GM18873 (cell line): ENCODE data around the gene TNFAIP8L3.
"Not testable (repeated sequence)": the region's sequence is repeated elsewhere in the genome, so short reads cannot be mapped to it uniquely, and the experiment has no call there.

Source experiments
- ATAC-seq: cut with Tn5 transposase; IDR thresholded peaks from one replicate; pipeline ENCODE4 v1.9.1; 2021; ENCODE audit warnings: mild to moderate bottlenecking, moderate library complexity, moderate number of reproducible peaks; ENCODE audit not compliant: unreplicated experiment, low FRiP score

TNFAIP8L3 gene

DNA sequence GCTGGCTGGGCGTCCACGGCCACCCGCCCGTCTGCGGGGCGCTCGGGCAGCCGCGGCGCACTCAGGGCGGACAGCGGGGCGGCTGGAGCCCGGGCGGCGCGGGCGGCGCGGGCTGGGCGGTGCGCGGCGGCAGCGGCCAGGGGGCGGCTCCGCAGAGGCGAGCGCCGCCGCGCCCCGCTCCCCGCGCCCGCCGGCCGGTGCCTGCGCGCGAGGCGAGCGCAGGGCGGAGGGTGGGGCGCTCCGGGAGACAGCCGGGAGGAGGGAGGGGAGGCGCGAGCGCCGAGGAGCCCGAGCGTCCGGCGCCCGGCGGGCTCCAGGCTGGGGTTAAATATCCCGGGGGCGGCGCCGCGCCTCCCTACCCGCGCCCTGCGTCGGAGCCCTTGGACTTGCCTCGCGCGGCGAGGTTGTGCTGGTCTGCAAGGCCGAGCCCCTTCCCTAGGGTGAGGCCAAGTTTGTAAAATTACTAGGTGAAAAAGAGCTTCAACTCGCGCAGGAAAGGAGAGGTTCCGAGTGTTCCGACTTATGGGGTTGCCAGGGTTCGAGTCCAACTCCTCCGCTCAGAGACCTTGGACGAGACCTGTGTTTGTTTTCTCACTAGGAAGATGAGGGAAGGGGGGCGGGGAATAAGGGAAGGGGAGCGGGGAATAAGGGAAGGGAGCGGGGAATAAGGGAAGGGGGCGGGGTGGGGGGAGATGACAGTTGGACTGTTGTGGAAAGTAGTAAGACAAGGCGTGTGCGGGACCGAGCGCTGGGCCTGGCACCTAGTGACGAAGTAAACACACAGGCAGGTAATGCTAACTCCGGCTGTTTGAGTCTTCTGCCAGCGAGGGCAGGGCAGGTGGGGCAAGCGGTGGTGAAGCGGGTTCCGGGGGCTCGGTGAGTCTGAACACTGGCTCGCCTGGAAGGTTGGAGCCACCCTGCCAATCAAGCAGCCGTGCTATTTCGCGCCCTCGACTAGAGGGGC, at the start of gene TNFAIP8L3:
Gene TNFAIP8L3 (minus strand): TSS at position 301 of the 964 bp plus-strand sequence. CDS start 311 bp downstream, outside the sequence.
- no peak for ATAC-seq

DNA sequence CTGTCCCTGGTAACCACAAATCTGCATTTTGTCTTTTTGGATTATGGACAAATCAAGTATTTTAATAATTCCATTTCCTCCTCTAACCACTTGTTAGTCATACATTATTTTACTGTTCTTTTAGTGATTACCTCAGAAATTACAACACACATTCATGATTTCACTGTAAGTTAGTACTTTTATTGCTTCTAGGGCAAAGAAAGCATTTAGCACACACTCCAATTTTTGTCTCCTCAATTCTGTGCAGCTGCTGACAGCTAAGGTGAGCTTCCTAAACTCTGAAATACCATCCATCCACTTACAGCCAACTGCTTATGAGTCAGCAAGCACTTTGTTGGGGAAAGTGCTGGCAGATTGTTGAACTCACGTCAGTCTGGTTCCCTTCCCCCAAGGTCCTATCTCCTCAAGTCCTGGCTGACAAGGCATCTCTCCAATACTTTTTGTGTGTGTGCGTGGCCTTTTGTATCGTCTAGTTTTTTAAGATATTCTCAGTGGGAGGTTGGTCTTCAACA, 49.4 kb upstream of the TNFAIP8L3 start:
- no peak for ATAC-seq

DNA sequence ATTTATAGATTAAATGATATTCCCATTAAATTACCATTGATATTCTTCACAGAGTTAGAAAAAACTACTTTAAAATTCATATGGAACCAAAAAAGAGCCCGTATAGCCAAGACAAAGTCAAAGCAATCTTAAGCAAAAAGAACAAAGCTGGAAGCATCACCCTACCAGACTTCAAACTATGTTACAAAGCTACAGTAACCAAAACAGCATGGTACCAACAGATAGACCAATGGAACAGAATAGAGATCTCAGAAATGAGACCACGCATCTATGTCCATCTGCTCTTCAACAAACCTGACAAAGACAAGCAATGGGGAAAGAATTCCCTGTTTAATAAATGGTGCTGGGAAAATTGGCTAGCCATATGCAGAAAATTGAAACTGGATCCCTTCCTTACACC, 45.6 kb upstream of the TNFAIP8L3 start:
- not testable (repeated sequence) for ATAC-seq

DNA sequence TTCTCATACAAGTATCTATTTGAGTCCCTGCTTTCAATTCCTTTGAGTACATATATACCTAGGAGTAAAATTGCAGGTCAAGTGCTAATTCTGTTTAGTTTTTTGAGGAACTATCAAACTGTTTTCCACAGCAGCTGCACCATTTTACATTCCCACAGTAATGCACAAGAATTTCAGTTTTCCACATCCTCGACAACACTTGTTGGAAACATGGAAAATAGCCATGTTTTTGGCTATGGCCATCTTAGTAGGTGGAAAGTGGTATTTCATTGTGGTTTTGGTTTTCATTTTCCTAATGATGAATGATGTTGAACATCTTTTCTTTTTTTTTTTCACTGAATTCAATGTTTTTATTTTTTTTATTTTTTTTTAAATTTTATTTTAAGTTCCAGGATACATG, 44.4 kb upstream of the TNFAIP8L3 start:
- no peak for ATAC-seq

DNA sequence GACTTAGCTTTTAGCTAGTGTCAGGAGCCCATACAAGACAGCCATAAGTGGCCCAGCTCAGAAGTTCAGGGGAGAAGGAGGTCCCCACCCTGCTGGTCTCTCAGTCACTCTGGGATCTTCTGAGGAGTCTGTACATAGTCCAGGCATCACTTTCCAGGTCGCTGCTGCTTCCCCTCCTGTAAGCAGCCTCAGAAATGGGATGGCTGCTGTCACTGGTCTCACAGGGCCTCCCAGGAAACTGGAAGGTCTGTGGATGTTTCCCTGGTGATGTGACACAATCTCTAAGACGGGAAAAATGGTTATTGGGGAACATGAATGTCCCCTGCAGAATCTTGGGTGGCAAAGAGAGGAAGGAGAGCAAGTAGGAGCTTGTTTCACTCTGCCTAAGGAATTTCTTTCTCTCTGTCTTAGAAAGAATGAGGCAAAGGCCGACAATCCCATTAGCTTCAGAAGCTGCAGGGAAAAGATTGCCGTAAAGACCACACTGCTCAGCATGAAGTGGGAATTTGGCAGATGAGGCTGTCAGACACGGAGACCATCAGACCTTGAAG, 43.2 kb upstream of the TNFAIP8L3 start:
- no peak for ATAC-seq

DNA sequence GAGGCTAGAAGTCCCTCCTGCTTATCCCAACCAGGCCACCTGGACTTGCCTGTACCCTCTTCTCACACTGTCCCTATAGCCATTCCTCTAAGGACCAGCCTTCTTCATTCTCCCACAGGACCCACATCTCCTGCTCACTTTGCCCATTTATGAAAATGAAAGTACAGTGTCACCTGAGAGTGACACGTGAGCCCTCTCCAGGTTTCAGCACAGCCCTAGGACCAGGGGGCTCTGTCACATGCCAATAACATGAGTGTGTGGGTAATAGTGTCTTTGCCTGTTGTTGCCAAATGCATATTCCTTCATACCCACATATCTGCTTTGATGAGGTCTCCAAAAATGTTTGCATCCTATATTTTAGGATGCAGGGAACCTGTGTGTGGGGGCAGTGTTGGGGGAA, 42.3 kb upstream of the TNFAIP8L3 start:
- ATAC-seq = no peak

DNA sequence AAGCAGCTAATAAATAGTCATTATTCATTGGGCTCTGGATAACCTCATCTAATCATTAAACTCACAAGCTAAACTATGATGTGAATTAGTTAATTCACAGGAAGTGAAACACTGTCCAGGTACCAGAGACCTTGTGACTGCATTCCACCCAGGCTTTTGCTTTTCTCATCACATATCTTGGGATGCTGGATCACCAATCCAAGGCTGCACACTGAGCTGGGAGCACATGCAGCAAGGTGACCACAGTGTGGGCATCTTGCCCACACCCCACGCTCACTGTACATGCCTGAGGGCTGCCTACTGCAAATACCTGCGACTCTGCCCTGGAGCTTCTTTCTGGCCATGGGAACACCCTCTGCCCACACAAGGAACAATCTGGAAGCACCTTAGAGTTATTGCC, 40.6 kb upstream of the TNFAIP8L3 start:
- no peak for ATAC-seq

DNA sequence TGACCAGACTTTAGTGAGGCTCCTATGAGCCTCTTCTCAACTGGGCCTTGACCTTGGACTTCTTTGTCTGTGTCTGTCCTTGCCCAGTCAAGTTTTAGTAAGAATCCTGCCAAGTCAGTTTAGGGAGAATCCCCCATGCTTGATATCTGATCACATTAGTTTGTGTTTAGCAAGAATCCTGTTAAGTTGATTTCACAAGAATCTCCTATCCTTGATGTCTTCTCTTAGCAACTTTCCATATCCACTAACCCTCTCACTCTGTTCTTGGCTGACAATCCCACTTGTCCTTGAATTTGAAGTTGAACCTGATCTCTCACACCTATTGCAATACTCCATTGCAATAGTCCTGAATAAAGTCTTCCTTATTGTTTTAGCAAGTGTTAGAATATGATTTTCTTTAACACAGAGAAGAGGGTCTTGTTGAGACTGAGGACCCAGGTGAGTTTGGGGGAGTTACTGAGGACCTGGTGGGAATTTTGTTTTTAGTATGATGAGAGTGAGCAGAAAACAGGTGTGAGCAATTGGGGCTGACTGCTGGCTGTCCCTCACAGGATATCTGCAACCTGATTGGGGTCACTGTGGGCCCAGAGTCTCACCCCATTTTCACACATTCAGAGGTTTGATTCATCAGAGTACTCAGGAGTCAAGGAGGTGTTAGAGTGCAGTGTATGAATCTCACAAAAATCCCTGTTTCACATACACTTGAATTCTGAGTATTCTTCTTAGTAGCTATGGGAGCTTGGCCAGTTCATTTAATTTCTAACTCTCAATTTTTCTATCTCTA, 39.9 kb upstream of the TNFAIP8L3 start:
- ATAC-seq = no peak

DNA sequence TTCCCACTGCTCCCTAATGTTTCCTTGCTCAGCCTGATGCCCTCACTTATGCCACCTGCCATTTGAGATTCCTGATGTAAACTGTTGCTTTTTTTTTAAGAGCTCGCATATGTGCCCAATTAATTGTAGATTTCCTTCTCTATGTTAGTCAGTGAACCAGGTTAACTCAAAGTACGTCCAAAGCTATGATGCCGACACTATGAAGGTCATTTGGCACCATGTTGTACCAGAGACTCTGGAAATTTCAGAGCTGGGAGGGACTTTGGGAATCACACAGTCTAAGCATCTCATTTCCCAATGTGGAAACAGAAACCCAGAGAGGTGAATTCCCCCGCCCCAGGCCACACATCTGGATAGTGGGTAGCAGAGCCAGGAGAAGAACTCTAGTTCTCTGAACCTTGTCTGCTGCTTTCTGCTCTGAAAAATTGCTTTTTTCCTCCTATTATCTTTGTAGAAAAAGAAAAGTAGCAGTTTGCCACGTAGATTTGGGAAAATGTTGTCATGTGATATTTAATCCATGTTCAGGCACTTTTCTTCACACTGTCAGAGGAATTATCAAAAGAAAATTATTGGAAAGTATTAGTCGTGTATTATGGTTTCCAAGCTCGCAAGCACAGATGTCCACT, 38.5 kb upstream of the TNFAIP8L3 start:
- no peak for ATAC-seq

DNA sequence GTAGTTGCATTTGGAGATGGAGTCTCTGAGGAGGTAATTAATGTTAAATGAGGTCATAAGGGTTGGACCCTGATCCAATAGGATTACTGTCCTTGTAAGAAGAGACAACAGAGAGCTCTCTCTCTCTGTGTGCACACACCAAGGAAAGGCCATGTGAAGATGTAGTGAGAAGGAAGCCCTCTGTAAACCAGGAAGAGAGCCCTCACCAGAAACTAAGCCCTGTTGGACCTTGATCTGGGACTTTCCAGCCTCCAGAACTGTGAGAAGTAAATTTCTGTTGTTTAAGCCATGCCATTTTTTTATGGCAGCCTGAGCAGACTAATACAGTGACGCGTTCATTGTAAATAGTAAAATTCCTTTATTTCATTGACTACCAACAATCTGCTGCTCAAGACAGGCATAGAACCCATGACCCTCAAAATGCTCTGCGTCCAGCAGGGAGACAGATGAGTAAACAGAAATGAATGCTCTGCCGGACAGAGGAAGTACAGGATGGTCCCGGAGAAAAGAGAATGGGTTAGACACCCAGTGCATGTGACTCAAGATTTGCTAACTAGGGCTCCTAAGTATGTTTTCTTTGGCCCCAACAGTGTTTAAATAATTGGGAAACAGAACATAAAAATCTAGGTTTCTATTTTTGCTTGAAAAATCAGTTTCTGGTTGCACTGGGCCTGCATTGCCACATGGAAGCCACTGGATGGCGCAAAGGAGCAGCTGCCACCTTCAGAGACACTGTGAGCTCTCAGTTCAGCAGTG, 37.9 kb upstream of the TNFAIP8L3 start:
- ATAC-seq = no peak

DNA sequence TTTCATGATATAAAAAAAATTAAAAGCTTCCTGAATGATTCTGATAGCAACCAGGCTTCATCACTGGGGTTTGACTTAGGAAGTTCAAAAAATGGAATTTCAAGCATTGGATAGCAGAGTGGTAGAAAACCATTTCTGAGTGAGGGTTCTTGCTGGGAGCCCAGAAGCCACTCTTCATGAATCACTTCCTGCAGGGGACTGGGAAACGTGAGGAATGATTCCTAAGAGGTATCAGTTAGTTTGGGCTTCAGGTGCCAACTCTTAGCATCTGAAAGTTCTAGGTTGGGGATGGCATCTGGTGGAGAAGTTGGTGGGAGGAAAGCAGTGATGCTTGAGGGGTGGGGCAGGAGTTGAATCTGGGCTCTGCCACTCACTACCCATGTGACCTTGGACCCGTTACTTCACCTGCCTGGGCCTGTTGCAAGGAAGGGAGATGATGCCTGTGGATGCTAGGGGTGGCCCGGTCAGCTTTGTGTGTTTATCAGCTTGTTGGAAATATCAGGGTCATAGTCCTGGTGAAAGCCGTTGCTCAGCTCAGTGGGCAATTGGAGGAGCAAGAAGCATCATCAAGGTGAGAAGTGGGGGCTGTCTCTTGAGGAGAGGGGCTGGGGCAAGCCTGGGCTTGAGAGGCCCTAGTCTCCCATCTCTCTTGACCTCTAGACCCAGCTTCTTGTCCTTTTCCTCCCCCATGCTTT, 37.0 kb upstream of the TNFAIP8L3 start:
- no peak for ATAC-seq

DNA sequence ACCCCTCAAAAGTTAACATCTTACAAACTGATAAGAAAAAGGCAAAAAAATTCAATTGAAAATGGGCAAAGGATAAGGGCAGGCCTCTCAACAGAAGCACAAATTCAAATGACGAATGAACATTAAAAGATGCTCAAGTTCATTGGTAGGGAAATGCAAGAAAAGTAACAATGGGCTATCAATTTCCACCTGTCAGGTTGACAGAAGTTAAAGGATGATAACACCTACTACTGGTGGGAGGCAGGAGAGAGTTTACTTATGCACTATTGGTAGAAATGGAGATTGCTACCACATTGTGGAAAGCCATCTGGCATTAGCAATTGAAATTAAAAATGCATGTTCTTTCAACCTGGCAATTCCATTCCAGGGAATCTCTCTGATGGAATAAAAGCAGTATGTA, 35.6 kb upstream of the TNFAIP8L3 start:
- ATAC-seq = no peak

DNA sequence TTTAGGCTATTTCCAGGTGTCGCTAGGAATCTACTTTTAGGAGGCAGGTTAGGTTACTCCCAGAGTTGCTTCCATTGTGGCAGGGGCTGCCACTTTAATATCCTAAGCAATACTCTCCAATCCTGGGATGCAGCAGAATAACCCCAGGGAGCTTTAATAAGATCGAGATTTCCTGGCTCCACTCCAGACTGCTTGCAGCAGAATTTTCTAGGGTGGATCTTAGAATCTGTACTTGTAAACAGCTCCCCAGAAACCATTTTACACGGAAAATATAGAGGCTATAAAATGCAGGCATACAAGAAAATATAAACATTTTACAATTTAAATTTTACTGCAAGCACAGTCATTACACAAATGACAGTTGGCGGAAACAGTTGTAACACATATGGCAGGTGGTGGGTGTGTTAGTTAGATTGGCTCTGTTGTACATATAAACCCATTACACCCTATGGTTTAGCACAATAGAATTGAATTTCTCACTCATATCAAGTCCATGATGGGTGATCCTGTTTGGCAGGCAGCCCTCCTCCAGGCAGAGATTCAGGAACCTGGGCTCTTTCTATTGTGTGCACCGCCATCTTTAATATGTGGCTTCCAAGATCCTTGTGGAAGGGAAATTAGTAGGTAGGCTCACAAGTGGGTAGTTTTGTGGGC, 35.0 kb upstream of the TNFAIP8L3 start:
- ATAC-seq = no peak

DNA sequence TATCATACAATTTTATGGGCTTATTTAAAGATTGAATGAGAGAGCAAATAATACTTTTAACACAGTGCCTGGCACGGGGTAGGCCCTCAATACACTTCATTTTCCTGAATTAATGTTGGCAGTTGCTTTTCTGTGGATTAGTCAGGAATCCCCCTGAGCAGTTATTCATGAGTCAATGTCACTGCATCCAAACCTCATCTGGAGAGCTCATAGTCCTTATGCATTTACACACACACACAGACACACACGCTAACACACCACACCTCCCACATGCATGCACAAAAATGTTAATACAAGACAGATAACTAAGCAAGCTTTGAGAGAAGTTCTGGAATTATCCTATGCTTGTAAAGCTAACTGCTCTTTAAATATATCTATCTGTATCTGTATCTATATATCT, 34.0 kb upstream of the TNFAIP8L3 start:
- ATAC-seq = no peak

DNA sequence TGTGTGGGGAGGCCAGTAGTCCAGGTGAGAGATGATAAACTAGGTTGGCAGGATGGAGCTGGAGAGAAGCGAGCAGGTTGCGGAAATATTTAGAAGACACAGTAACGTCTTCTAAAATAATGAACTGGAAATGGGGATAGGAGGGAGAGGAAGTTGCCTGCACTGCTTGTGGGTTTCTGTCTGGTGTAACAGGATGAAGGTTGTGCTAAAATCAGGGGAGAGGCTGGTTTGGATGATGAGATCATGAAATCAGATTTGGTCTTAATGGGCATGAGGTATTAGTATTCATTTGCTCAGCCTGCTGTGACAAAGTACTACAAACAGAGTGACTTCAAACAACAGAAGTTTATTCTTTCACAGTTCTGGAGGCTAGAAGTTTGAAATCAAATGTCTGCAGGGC, 32.1 kb upstream of the TNFAIP8L3 start:
- ATAC-seq = no peak

DNA sequence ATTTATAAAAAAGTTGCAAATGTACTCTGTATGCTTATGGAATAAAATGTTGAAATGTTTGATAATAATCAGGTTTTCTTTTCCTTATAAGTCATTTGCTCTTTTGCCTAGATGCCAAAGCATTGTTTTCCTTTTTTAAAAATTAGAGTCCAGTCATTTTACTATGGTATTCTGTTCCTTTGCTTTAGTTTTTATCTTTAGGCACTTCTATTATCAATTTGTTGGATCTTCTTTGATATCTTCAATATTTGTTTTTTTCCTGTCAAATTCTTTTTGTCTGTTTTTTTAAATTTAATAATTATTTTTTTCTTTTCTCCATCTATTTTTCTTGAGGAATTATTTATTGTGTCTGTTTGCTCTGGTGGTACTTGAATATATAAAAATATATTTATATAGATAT, 28.3 kb upstream of the TNFAIP8L3 start:
- not testable (repeated sequence) for ATAC-seq

DNA sequence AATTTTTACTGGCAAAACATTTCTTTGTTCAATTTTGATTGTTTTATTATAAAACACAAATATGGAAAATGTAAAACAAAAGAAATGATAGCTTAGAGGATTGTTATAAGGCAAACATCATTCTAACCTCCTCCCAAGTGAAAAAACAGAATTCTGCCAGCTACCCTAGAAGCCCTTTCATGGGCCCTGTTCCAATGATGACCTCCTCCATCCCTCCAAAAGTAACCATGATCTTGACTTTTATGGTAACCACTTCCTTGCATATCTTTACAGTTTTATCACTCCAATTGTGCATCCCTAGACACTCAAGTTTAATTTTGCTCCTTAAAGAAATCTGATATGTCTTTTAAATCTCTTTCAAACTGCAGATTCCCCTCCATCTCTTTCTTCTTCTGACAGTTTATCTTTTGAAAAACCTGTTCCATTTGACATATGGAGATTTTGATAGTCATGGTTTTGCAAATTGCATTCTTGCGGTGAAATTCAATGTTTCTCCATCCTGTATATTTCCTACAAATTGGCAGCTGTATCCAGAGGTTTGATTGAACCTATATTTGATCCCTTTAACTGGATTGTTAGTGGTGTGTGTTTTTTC, 27.0 kb upstream of the TNFAIP8L3 start:
- no peak for ATAC-seq

DNA sequence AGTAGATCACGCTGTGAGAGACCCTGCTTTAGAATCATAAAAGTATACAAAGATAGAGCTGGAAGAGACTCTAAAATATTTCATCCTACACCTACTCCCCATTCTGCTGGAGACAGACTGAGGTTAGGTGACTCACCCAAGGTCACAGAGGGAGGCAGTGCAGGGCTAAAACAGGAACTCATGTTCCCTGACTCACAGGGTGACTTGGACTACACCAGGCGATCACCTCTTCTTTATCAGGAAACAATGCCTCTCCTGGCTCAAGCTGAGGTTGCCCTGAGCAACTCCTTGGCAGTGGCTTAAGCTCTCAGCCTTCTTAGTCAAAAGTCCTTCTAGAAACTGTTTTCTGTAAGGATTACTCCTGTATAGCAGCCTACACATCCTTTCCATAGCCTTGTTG, 26.4 kb upstream of the TNFAIP8L3 start:
- ATAC-seq = no peak
